ENCODE measurements around the gene PDAP1.
"Not testable (repeated sequence)": the region's sequence is repeated elsewhere in the genome, so short reads cannot be mapped to it uniquely, and the experiment has no call there.

The PDAP1 gene

GRCh38 chr7:99395616-99396327 lies 12.6 kb downstream of the PDAP1 start:
- DNase-seq: no peak

GRCh38 chr7:99394188-99394502 lies 14.3 kb downstream of the PDAP1 start:
- no peak for DNase-seq

DNA sequence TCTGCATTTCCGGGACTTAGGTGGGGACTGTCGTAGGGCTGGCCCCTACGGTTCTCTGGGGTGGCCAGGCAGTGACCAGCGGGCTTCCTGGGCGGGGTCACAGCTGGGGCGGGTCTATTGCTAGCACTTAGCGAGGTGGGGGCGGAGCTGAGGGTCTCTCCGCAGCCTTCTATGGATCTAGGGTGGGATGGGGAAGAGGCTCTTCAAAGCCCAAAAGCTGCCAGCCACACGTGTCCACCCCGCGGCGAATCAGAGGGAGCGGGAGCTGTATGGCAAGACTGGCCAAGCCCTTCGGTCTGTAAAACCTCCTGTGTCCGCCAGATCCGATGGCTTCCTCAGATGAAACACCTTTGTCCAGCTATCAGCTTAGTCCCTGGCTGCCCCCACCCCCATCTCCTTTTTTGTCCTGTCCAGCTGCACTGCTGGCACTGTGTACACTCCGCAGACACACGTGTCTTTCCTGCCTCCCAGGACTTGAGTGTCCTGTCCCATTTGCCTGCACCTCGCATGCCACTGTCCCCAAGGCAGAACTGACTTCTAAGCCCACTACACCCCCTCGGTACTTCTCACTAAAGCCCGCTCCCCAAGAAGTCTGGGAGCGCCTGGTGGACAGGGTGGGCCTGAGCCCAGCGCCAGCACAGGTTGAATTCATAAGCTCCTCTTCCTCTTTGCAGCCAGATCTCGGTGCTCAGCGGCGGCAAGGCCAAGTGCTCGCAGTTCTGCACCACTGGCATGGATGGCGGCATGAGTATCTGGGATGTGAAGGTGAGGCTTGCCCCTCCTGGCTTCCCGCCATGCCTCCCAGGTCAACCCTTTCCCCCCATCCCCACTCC lies 14.8 kb downstream of the PDAP1 start:
- DNase-seq: no peak

- peak; percentile 79 for DNase-seq
These were observed 15.6 kb downstream of the PDAP1 start for GRCh38 chr7:99392659-99393354.

- no peak for DNase-seq
These were observed 16.4 kb downstream of the PDAP1 start for GRCh38 chr7:99392046-99392445.

DNA sequence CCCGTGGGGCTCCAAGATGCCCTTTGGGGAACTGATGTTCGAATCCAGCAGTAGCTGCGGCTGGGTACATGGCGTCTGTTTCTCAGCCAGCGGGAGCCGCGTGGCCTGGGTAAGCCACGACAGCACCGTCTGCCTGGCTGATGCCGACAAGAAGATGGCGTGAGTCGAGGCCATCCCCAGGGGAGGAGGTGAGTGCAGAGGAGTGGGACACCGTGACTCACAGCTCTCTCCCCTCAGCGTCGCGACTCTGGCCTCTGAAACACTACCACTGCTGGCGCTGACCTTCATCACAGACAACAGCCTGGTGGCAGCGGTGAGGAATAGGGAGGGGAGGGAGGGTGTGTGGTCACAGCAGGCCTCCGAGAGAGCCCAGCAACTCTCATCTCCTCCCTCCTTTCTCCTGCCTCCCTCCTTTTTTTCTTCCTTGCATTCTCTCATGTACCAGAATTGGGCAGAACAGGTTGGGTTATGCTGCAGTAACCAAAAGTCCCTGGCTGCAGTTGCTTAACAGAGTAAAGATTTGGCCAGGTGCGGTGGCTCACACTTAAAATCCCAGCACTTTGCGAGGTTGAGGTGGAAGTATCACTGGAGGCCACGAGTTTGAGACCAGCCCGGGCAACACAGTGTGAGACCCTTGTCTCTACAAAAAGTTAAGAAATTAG lies 17.3 kb downstream of the PDAP1 start:
- DNase-seq: no peak

GRCh38 chr7:99389772-99390171 lies 18.6 kb downstream of the PDAP1 start:
- DNase-seq: no peak

- DNase-seq: no peak
These were observed 20.5 kb downstream of the PDAP1 start for GRCh38 chr7:99387912-99388311.

DNA sequence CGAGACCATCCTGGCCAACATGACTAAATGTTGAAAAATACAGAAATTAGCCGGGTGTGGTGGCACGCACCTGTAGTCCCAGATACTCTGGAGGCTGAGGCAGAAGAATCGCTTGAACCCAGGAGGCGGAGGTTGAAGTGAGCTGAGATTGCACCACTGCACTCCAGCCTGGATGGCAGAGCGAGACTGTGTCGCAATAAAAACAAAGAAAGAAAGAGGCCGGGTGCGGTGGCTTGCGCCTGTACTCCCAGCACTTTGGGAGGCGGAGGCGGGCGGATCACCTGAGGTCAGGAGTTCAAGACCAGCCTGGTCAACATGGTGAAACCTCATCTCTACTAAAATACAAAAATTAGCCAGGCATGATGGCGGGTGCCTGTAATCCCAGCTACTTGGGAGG lies 21.2 kb downstream of the PDAP1 start:
- not testable (repeated sequence) for DNase-seq

- no peak for DNase-seq
These were observed 21.7 kb downstream of the PDAP1 start for GRCh38 chr7:99386584-99387238.

DNA sequence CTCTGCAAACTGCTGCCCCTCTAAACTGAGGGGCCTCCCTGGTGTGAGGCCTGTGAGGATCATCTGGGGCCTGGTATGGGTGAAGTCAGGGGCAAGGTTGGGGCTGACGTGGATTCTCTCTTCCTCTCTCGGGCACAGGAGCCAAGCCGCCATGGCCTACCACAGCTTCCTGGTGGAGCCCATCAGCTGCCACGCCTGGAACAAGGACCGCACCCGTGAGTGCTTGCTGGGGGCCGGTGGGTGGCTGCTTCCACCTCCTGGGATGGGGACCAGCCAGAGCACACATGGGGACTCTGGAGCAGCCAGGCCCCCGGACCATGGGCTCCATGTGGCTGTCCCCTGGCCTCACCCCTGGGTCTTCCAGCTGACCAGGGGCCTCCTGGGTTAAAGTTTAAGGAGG lies 22.8 kb downstream of the PDAP1 start:
- no peak for DNase-seq

DNA sequence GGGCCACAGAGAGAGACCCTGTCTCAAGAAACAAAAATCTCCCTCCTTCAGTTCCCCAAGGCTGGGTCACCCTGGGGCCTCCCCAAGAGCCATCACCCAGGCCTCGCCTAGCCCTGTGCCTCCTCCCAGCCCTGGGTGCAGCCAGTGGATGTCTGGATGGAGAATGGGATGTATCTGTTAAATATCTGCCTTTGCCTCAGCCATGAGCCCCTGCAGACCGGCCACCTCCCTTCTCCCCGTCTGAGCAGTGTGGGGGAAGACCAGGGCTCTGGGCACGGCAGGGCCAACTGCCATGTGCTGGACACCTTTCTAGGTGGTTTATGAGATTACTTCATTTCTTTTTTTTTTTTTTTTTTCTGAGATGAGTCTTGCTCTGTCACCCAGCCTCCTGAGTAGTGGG lies 23.9 kb downstream of the PDAP1 start:
- DNase-seq: no peak

GRCh38 chr7:99383791-99384370 lies 24.5 kb downstream of the PDAP1 start:
- DNase-seq: no peak

DNA sequence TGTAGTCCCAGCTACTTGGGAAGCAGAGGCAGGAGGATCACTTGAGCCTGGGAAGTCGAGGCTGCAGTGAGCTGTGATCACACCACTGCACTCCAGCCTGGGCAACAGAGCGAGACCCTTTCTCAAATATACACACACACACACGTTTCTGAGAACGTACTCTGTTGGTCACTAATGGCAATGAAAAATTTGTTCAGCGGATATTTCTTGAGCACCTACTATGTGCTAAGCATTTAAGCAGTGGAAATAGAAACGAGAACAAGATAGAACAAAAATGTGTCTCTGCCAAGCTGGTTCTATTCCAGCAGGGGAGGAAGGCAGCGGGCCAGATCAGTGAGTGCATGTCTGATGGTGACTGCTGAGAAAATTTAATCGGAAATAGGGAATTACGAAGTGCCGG lies 25.2 kb downstream of the PDAP1 start:
- DNase-seq: no peak

DNA sequence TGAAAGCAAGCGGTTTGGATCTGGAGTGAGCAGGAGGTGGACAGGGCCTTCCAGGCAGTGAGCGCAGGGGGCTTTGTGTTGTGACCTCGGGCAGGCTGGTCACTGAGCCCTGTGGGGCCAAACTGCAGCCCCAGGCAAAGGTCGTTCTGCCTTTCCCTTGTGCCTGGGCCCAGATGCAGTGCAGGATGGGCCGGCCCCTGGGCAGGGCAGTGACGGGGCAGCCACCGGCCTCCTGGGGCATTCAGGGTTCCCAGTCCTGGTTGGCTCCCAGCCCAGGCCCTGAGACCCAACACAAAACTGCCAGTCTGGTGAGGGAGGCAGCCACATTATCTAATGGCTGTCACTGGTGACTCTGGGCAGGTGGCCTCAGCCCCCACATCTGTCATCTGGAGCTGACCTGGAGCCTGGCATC lies 26.7 kb downstream of the PDAP1 start:
- no peak for DNase-seq

DNA sequence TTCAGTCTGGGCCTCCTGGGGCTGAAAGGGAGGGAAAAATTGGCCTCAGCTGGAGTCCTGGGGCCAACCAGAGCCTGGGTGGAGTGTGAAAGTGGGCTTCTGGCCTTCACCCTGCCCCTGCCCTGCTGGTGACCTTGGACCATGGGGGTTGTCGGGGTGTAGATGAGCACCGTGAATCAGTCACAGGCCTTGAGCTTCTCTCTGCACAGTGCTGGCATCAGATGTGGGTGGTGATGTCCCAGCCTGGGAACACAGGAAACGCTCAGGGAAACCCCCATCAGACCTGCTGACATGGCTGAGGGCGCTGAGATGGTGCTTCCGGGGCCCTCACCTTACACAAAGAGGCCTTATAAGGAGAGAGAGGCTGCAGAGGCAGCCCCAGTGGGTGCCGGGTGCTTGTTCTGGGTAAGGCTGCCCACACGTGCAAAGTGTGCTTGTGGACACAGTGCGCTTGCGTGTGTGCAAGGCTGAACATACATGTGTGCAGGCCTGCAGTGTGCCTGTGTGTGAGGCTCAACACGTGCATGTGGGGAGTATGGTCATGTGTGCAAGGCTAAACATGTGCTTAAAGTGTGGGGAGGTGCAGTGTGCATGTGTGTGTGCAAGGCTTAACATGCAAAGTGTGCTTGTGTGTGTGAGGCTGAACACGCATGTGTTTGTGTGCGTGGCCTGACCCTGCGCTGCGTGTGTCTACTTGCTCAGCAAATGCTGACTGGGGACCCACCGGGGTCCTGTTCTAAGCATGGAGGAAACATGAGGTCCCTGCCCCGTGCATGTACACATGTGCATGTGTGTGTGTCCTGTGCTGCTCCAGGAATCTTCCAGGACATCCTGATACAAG lies 27.4 kb downstream of the PDAP1 start:
- no peak for DNase-seq

GRCh38 chr7:99380032-99380822 lies 28.2 kb downstream of the PDAP1 start:
- DNase-seq: no peak

- not testable (repeated sequence) for DNase-seq
These were observed 28.7 kb downstream of the PDAP1 start for GRCh38 chr7:99379693-99380031.

DNA sequence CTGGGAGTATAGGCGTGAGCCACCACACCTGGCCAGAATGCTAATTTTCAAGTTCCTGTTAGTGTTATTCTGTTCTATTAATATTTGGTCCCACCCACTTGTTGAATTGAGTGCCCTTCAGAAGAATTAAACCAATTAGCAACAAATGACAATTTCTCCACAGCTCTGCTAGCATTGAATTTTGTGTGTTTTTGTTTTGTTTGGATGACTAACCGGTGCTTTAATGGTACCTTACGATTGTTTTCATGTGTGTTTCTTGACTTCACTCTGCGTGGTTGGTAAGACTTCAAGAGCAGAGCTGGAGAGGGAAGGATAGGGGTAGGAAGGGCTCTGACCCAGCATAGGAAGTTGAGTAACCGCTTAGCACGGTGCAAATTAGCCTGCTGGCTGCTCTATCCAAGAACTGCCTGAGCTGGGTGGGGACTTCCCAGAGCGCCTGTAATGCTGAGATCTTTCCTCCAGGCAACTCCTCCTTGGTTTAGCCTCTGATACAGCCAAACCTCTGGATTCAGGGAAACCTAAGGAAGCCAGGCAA lies 29.3 kb downstream of the PDAP1 start:
- no peak for DNase-seq

GRCh38 chr7:99375070-99375807 lies 33.2 kb downstream of the PDAP1 start:
- DNase-seq: no peak
